DMS53 treated with DMSO at 0.1 percent for 48 hours (cell line): ENCODE results near the gene ZNF644.
A peak's percentile ranks its signal among the peaks of the same experiment; 100 is the strongest.

Experiments used
- DNase-seq: peaks from one replicate; lab custom pipeline; 2025; ENCODE audit not compliant: unreplicated experiment; lab: John Stamatoyannopoulos, UW

ZNF644 gene

GRCh38 chr1:91022518-91022929 is 689 bp upstream of the ZNF644 start:
- no peak for DNase-seq

DNA sequence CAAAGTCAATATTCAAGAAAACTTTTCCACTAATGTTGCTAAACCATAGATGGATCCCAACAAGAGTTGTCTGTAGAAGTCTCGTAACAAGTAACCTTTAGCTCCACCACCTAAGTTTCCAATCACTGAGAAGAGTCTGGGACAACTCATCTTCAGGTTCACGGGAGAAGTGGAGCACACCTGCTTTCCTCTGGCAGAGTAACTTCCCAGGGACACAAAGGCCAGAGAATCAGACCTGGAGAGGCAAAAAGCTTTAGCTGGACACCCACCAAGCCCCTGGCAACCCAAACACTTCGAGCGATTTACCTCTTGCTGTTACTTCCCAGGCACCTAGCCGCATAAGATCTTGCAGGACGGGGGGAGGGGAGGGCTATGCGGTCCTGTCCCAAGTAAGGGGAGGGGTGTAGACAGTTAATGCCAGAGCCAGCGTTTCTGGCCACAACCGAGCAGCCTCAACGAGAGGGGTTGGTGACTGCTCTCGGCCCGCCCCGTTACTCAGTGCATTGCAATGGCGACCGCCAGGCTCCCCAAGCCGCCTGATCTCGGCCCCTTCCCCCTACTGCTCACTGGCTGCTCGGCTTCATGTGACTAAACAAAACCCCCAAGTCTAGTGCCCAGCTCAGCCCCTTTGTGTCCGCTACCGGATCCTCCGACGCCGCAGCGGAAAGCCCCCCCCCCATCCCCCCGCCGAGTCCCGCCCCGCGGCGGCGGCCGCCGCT is 709 bp downstream of the ZNF644 start:
- peak; percentile 84 for DNase-seq

GRCh38 chr1:91020486-91020885 is 1.3 kb downstream of the ZNF644 start:
- DNase-seq: no peak

DNA sequence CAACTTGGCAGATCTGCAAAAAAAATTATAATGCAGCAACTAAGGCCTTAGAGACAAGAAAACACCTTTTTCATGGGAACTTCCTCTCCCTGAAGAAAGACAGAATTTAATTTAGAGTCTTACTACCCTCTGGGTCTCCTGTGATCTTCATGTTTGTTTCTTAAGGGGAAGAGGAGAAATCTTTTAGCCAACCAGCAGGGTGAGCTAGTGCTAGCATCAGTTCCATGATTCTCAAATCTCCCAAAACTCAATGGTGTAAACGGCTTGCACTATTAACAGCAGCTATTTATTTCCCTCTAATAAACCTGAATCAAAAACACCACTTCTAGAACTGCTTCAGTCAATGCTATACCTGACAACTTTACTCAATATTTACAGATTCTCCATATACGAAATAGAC is 3.8 kb downstream of the ZNF644 start:
- no peak for DNase-seq

DNA sequence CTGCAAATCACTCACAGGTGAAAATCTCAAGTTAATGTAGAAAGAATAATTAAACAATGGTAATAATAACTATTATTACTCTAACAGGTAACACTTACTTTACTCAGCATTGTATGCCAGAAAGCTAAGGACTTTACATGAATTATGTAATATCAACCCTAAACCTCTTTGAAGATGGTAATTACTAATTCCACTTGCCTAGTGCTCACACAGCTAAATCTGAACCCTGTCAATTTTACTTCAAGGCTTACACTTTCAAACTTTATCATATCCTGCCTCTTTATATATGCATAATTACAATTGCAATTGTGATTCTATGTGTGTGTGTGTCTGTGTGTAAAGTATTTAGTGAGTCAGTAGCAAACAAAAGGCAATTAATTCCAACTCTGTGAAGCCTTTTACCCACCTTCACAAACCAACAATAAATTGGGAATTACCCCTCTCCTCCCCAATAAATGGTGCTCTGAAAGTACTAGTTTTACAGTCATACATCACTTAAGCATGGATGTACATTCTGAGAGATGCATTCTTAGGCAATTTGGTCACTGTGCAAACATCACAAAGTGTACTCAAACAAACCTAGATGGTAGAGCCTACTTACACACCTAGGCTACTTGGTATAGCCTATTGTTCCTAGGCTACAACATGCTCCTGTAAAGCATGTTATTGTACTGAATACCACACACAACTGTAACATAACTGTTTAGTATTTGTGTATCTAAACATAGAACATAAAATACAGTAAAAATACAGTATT is 5.9 kb downstream of the ZNF644 start:
- DNase-seq: peak; percentile 85

- DNase-seq: no peak
These were observed 6.5 kb downstream of the ZNF644 start for GRCh38 chr1:91015358-91015780.

DNA sequence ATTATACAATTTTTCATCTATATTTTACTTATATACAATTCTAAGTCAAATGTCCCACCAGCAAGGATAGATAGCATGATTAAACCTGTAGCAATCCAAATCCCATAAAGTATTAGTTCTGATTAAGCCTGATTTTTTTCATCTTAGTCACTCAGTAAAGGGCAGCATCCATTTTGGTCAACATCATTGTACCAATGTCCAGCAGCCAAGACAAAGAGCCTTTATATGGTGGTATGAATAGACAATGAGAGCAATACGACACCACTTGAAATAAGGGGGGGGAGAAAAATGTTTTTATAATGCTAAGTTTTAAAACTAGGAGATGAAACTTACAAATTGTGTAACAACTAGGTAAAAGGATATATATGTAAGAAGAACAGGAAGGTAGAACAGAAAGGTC is 7.4 kb downstream of the ZNF644 start:
- no peak for DNase-seq

DNA sequence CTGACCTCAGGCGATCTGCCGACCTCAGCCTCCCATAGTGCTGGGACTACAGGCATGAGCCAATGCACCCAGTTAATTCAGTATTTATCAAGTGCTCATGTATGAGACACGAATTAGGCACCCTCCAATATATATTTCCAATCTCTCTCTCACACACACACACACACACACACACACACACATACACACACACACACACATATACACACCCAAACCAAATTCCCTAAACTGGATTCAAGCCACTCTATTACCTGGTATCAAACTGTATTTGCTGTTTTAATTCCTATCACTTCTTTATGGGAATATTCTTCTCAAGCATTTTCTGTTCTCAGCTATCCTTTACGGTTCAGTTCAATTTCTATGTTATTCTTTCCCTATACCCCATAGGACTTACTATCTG is 8.5 kb downstream of the ZNF644 start:
- no peak for DNase-seq

DNA sequence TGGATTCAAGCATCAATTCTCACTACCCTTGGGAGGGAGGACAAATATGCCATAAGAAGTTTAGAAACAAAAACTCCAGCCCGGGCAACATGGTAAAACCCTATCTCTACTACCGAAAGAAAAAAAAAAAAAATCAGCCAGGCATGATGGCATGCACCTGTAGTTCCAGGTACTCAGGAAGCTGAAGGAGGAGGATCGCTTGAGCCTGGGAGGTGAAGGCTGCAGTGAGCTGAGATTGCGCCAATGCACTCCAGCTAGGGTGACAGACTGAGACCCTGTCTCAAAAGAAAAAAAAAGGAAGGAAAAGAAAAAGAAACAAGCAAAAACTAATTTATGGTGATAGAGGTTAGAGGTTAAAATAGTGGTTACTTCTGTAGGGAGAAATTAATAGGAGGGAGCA is 9.6 kb downstream of the ZNF644 start:
- DNase-seq: no peak

GRCh38 chr1:91011726-91012125 is 10.1 kb downstream of the ZNF644 start:
- no peak for DNase-seq

DNA sequence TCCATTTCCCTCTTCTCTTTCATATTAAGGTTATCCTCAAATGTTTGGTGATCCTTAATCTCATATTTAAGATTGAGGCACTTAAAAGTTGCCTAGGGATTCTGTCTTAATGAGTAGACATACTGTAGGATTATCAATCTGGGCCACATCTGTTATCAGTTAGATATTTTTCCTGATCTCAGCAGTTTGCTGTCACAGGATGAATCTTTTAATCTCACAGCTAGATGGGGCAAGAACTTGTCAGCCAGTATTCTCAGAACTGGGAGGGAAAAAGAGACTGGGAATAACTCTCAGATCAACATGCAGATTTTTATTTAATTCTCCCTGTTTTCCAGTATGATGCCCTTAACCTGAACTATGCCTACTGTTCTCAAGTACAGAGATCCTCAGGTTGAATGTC is 14.0 kb downstream of the ZNF644 start:
- no peak for DNase-seq

DNA sequence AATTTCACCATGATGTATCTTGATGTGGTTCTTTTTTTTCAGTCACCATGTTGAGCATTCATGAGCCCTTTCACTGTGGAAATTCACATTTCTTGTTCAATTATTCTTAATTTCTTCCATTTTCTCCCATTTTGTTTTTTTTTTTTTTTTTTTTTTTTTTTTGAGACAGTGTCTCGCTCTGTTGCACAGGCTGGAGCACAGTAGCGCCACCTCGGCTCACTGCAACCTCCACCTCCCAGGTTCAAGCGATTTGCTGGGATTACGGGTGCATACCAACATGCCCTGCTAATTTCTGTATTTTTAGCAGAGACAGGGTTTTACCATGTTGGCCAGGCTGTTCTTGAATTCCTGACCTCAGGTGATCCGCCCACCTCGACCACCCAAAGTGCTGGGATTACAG is 14.7 kb downstream of the ZNF644 start:
- no peak for DNase-seq

DNA sequence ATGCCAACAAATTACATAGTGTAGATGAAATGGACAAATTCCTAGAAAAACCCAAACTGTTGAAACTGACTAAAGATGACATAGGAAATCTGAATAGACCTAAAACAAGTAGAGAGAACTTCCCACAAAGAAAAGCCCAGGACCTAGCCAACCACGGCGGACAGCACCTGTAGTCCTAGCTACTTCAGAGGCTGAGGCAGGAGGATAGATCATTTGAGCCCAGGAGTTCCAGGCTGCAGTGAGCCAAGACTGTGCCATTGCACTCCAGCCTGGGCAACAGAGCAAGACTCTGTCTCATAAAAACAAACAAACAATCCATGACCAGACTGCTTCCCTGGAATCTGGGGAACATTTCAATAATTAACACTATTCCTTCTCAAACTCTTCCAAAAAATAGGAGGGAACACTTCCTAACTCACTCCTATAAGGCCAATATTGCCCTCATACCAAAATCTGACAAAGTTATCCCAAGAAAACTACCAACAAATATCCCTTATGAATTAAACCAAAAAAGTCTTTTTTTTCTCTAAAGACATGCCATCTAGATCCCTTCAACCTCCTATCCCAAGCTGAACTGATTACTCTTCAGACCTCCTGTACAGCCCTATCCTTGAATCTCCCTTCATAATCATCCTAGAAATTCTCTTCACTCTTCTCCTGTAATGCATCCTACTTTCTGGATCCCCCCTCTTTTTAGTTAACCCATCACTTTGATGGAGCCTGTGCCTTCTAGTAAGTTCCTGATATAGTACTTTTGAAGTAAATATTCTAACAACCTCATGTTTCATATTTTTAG is 15.5 kb downstream of the ZNF644 start:
- no peak for DNase-seq

- DNase-seq: no peak
These were observed 16.6 kb downstream of the ZNF644 start for GRCh38 chr1:91005285-91005684.

DNA sequence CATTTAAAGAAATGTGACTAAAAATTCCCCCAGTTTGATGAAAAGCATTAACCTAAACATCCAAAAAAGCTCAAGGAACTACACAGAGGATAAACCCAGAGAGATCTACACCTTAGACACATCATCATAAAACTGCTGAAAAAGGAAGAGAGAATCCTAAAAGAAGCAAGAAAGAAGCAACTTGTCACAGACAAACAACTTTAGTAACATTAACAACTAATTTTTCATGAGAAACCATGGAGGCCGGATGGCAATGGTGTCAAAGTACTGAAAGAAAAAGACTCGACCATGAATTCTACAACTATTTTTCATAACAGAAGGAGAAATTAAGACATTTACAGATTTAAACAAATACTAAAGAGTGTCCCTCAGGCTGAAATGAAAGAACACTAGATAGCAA is 17.7 kb downstream of the ZNF644 start:
- DNase-seq: no peak

GRCh38 chr1:90996742-90997413 is 25.0 kb downstream of the ZNF644 start:
- DNase-seq: no peak

GRCh38 chr1:90995311-90995894 is 26.4 kb downstream of the ZNF644 start:
- no peak for DNase-seq

DNA sequence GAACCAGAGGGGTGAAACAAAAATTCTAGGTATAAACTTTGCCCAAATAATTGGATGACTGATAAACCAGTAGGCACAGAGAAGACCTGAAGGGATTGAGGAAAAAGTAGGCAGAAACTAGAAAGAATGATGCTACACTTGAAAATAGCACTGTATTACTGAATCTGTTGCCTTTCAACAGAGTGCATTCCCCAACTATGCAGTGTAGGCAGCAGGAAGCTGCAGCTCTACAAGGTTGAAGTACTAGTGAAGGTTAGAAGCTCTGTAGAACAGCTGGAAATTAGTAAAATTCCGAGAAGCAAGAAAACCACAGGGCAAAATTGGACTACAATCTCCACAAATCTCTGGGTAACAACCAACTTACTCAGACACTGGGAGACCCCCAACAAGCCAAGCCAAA is 27.4 kb downstream of the ZNF644 start:
- no peak for DNase-seq

DNA sequence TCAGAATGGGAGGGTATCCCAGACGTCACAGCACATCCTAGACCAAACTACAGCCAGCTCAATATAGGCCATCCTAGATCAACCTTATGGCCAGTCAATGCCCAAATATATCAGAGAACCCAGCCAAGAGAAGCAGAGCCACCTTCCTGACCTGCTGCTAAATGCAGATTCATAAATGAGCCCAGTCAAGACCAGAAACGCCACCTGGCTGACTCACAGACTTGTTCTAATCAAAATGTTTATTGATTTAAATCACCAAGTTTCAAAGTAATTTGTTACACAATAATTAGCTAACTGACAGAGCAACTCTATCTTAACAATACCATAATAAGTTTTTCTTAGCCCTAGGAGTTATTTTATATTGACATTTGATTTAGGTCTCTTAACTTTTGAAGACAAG is 28.6 kb downstream of the ZNF644 start:
- DNase-seq: no peak

GRCh38 chr1:90990779-90991178 is 31.1 kb downstream of the ZNF644 start:
- DNase-seq: no peak

GRCh38 chr1:90989990-90990389 is 31.8 kb downstream of the ZNF644 start:
- no peak for DNase-seq
